Testis (tissue), 2 donors: Measurements from ENCODE around the gene CD200.

Source experiments
- POLR2A ChIP-seq: fragments of 450-650 bp; IDR thresholded peaks from one replicate; pipeline ENCODE4 v1.6.1; 2017; ENCODE audit warnings: antibody characterized with exemption, mild to moderate bottlenecking, moderate library complexity
- TF ChIP-seq, protein P1 (sequence below), 3 experiments: fragments of 450-650 bp in 2 of 3; fragments of 200-600 bp in 1 of 3; sonication (generic) in 1 of 3; IDR thresholded peaks; one replicate each; pipeline ENCODE4 v1.5.1; 2016 to 2019; ENCODE audit warnings: antibody characterized with exemption in 3 of 3, mild to moderate bottlenecking in 2 of 3, moderate library complexity in 1 of 3

DNA sequence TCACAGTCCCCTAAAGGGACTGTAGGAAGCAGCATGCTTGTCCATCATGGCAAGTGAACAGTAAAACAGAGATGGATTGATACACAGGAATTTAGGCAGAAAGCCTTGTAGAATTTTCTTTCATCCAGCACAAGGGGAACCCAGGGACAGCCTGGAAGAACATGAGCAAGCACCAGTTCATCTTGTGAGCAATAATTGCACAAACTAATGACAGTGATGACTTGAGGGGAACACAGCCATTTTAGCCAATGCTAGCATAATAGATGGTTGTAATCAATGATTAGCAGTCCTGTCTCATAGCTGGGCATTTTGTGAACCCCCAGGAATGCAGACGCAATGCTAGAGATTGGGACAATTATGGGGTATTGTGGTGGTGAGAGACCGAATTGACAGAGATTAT, 6.7 kb downstream of the CD200 start:
- TF ChIP-seq, protein P1, sequence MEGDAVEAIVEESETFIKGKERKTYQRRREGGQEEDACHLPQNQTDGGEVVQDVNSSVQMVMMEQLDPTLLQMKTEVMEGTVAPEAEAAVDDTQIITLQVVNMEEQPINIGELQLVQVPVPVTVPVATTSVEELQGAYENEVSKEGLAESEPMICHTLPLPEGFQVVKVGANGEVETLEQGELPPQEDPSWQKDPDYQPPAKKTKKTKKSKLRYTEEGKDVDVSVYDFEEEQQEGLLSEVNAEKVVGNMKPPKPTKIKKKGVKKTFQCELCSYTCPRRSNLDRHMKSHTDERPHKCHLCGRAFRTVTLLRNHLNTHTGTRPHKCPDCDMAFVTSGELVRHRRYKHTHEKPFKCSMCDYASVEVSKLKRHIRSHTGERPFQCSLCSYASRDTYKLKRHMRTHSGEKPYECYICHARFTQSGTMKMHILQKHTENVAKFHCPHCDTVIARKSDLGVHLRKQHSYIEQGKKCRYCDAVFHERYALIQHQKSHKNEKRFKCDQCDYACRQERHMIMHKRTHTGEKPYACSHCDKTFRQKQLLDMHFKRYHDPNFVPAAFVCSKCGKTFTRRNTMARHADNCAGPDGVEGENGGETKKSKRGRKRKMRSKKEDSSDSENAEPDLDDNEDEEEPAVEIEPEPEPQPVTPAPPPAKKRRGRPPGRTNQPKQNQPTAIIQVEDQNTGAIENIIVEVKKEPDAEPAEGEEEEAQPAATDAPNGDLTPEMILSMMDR (IDR thresholded peaks at IDR 0.05) = no peak
- TF ChIP-seq POLR2A = no peak
